ENCODE data around the gene G3BP2.
A peak's percentile ranks its signal among the peaks of the same experiment; 100 is the strongest.

G3BP2 gene

GRCh38 chr4:75637176-75637575, 36.0 kb downstream of the G3BP2 start:
- no peak for DNase-seq

- no peak for DNase-seq
These were observed 38.3 kb downstream of the G3BP2 start for GRCh38 chr4:75634951-75635350.

DNA sequence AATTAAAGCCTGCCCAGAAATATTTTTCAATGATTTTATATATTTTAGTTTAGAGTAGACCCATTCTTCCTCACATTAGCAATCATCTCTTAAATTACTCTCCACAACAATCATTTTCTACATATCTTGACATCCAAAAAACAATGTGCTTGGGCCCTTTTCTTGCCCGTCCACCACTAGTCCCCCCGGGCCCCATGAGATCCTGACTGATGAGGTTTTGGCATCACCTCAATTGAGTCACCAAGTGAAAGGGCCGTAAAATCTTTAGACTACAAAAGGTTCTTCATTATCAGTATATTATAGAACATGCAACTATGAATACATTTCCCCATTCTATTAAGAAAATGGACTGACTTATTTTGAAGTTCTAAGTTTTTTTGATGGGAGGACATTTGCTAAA, 38.9 kb downstream of the G3BP2 start:
- DNase-seq: no peak

DNA sequence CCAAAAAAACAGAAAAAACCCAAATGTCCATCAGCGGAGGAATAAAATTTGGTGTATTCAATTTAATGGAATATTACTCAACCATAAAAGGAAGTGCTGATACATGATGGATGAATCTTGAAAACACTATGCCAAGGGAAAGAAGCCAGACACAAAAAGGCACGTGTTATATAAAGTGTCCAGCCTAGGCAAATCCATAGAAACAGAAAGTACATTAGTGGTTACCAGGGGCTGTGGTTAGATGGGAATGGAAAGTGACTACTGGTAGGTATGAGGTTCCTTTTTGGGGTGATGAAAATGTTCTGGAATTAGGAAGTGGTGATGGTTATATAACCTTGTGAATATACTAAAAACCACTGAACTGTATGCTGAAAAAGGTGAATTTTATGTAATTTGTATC, 39.4 kb downstream of the G3BP2 start:
- DNase-seq: no peak

DNA sequence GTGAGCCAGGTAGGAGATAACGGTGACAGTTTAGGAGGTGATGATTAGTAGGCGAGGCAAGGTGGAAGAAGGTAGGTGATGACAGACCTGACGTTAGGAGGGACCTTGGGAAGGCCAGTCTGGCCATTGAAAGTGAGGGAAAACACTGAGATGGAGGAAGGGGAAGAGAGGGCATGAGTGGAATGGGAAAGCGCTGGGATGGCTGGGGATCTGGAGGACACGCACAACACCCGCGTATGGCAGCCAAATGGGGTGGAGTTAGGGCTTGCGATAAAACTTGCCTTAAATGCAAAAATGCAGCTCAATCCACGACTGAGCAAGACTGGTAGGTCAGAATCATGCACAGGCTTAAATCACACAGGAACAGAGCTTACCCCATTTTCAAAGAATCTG, 42.3 kb downstream of the G3BP2 start:
- no peak for DNase-seq

GRCh38 chr4:75630174-75630936, 42.9 kb downstream of the G3BP2 start, which contains the start of gene CDKL2:
Gene CDKL2 (minus strand): TSS chr4:75630528. CDS start chr4:75625988, 4,540 bp downstream.
- DNase-seq: peak; percentile 85

- no peak for DNase-seq
These were observed 44.0 kb downstream of the G3BP2 start for GRCh38 chr4:75629239-75629638.

GRCh38 chr4:75623026-75623425, 50.2 kb downstream of the G3BP2 start:
- DNase-seq: no peak

- DNase-seq: no peak
These were observed 51.5 kb downstream of the G3BP2 start for GRCh38 chr4:75621715-75622114.

DNA sequence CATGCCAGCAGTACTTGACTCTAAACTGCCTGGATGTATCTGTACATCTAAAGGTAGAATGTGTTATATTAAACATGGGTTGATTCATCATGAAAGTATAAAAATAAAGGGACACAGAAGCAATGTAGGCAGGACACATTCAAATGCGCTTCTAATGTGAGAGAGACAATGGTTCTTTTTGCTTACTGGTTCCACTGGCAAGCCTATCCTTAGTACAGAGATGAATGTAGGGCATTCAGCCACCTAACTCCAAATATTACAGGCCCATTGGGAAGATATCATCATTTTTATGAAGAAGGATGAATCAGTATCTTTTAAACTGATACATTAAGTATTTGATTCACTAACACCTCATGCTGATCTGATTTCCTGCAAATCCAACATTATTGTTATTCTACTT, 60.9 kb downstream of the G3BP2 start:
- no peak for DNase-seq

DNA sequence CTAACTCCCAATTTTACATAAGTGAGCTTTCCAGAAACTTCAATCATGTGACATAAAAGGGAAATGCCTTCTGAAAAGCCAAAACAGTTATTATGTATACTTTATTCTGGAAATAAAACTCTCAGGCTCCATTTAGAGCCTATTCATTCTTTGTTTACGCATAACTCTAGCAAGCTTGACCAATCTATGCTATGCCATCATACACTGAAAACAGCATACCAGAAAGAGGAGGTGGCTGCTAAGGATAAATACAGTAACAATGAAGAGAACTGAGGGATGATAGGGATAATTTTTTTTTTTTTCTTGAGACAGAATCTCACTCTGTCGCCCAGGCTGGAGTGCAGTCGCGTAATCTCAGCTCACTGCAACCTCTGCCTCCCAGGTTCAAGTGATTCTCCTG, 67.3 kb downstream of the G3BP2 start:
- no peak for DNase-seq

DNA sequence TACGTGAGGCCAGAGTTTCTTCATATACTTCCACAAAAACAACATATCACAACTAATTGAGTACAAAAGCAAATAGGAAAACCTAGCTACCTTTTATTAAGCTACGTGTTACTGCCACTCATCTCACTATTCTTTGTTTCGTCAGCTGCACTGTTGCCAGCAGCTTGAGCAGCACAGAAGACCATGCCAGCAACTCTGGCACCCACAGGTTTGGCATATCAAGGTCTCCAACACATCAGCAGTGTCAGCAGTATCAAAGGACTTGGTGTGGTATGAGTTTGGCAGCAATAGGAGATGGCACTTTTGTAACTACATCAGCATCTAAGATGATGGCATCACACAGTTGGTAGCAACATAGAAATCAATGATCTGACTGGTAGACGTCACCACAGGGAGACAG, 73.6 kb downstream of the G3BP2 start:
- DNase-seq: no peak

GRCh38 chr4:75598390-75598789, 74.8 kb downstream of the G3BP2 start:
- no peak for DNase-seq

DNA sequence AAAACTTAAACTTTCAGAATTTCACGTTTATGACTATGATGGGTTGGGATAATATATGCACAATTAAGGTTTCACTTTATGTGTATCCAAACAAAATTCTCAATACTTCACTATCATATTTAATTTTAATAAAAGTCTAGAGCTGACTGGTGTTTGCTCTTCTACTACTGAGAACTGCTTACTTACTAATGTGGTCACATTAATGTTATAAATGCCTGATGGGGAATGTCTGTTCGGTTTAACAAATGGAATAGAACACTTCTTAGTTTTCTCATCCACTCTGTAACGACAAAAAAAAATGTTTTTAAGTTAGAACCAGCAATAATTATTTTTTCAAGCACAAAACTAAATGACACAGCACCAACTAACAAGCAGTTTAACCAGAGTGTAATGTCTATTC, 77.2 kb downstream of the G3BP2 start:
- no peak for DNase-seq

DNA sequence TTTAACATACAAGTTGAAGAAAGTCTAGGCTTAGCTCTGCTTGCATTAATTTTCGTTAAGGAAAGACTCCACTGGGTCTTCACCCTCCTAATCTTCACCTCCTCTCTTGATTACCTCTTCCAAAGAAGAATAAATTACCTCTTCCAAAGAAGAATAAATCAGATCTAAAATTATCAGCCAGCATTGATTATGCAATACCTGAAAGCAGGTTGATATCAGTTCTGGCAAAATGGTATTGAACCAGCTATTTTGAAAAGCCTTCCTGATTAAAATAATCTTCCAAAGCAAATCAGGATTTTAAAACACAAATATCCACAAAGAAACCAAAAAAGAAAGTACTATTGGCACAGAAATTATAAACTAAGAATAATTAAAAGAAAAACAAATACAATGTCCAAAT, 79.8 kb downstream of the G3BP2 start:
- no peak for DNase-seq

All from NCI-H1105 (cell line).